Choroid plexus epithelial cell (primary cell): ENCODE measurements around the gene CUEDC1.

ENCODE experiments used
- DNase-seq: peaks from one replicate; pipeline ENCODE4 v3.0.0-alpha.2; 2010; ENCODE audit warnings: low read depth
- H3K4me3 ChIP-seq: 2 replicates; pipeline ENCODE4 v1.5.1; 2011; ENCODE audit warnings: low read depth, mild to moderate bottlenecking, control low read depth, low read length, moderate library complexity
- CTCF ChIP-seq: conservative IDR thresholded peaks from 2 replicates; pipeline ENCODE4 v1.5.1; 2011; ENCODE audit warnings: low read depth, mild to moderate bottlenecking, control low read depth, inconsistent platforms, low read length, moderate library complexity

Gene CUEDC1

GRCh38 chr17:57876866-57877237 is 78.4 kb downstream of the CUEDC1 start:
- DNase-seq, result no peak
- TF ChIP-seq CTCF, result no peak
- H3K4me3 ChIP-seq, result no peak overlapping the region

GRCh38 chr17:57876023-57876865 is 79.0 kb downstream of the CUEDC1 start:
- no peak for DNase-seq
- no peak for TF ChIP-seq CTCF
- no peak overlapping the region for H3K4me3 ChIP-seq

- peak overlapping the region; percentile 17 for H3K4me3 ChIP-seq
- peak; percentile 76 for TF ChIP-seq CTCF
- peak; percentile 98 for DNase-seq
Measured at GRCh38 chr17:57875290-57876022, 79.8 kb downstream of the CUEDC1 start.

GRCh38 chr17:57874434-57875289 is 80.5 kb downstream of the CUEDC1 start:
- no peak for TF ChIP-seq CTCF
- peak overlapping the region; percentile 22 for H3K4me3 ChIP-seq
- peak; percentile 94 for DNase-seq

- DNase-seq, result no peak
- H3K4me3 ChIP-seq, result no peak overlapping the region
- TF ChIP-seq CTCF, result no peak
Measured at GRCh38 chr17:57874058-57874419, 81.2 kb downstream of the CUEDC1 start.

GRCh38 chr17:57873261-57874057 is 81.8 kb downstream of the CUEDC1 start:
- no peak for TF ChIP-seq CTCF
- no peak overlapping the region for H3K4me3 ChIP-seq
- no peak for DNase-seq
